Testis (tissue), 2 donors: ENCODE measurements around the gene EEIG2.

Source experiments
- CTCF ChIP-seq, 3 experiments: fragments of 450-650 bp in 2 of 3; fragments of 200-600 bp in 1 of 3; sonication (generic) in 1 of 3; IDR thresholded peaks; one replicate each; pipeline ENCODE4 v1.5.1; 2016 to 2019; ENCODE audit warnings: antibody characterized with exemption in 3 of 3, mild to moderate bottlenecking in 2 of 3, moderate library complexity in 1 of 3
- POLR2A ChIP-seq: fragments of 450-650 bp; IDR thresholded peaks from one replicate; pipeline ENCODE4 v1.6.1; 2017; ENCODE audit warnings: antibody characterized with exemption, mild to moderate bottlenecking, moderate library complexity

DNA sequence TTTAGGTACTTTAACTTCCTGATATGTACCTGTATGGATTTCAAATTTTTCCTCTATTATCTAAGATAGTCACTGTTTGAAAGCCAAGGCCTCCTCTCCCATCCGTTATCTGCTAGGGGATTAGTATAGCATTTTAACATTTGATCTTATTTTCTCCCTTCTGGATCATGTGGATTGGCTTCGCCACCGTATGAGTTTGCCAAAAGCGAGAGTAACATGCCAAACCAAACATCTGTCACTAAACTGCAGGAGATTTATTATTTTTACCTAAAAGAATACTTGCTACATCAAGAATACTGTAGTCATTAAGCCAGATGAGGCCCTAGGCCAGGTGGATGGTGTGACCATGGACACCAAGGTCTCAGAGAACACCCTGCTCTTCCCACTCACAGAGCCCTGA, 28.5 kb upstream of the EEIG2 start:
- TF ChIP-seq CTCF (IDR thresholded peaks at IDR 0.05) (no peak), POLR2A (no peak)
